Measurements from ENCODE around the gene ANTXR2.

ANTXR2 gene

DNA sequence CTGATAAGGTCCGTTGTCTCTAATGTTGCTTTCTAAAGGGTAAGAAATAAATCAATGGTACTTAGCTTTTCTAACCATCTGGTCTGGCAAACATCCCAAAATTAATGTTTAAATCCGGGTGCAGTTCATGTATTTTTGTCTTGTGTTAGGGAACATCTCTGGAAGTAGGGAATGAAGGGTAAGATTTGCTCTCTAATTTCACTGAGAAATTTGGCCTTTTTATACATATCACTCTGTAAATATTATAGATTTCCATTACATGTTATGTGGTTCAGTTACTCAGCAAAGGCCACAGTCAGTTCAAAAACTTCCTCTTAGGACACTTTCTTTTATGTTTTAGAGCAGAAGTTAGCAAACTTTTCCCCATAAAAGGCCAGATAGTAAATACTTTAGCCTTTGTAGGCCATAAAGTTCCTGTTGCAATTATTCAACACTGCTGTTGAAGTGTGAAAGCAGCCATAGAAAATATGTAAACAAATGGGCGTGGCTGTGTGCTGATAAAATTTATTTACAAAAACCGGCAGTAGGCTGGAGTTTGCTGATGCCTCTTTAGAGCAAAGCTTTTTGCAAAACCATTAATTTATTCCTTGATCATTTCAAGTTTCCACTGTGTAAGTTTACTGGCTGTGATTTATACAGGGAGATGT is 218.1 kb downstream of the ANTXR2 start:
- no peak for DNase-seq

GRCh38 chr4:79852305-79852730 is 220.7 kb downstream of the ANTXR2 start:
- peak; percentile 3 for DNase-seq

DNA sequence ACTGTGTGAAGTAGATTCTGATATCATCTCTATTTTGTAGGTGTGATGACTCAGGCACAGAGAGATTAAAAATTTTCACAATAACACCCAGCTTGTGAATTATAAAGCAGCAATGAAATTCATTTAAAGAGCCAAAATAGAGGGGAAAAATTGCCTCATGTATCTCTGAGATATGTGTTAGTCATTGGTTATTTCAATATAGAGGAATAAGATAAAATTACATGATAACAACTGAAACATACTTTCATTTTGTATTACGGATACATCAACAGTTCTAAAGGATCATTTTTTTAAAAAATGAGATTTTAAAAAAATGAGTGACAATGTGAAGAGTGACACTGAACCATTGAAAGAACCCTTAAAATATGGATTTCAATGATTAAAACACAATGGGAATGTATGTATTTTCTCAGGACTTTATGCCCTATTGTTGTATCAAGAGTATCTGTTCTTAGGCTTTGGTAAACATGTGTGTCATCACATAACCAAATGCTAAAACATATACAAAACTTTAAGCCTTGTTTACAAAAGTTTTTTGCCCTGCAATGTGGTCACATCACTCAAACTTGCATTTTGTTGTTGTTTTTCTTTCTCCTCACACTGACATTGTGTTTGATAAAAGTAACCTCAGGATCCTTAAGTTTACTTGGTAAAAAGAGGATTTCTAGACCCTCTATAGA is 221.3 kb downstream of the ANTXR2 start:
- DNase-seq, result peak; percentile 18
